ENCODE data around the gene PIK3R5. TPM values are rescaled to one million over a fixed set of nuclear protein-coding genes. Genes with fewer than 3 reads are reported as not detected.
"Not testable (repeated sequence)": the region's sequence is repeated elsewhere in the genome, so short reads cannot be mapped to it uniquely, and the experiment has no call there.

PIK3R5 gene
- total RNA-seq, 1 donor = 184 TPM

DNA sequence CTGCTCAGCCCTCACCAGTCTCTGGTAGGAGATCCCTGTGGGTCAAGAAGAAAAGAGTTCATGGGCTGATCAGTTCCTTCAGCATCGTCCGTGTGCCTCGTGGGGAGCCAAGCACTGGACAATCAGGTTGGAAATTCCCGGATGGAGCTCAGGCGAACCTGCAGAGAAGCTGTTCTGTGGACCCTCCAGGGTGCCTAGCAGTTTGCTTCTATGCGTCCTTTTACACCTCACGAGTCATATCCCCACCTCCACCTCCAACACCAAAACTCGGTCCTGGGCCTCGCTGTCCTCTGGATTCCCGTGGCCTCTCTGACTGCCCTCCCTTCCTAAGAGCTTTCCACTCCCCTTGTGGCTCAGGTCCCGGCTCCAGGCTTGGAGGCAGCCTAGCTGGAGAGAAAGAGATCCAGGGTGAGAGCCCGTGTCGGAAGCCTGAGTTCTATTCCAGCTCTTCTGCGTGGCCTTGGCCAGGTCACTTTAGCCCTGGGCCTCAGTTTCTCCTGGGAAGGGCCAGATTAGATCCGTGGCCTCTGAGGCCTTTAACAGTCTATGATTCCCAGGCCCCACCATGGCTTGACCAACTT is 71.8 kb downstream of the PIK3R5 start:
- Histone ChIP-seq H3K4me3 (ENCODE audit: low read length) (no peak overlapping the region), H3K27me3 (ENCODE audit: insufficient read depth, low read length) (no peaks in the 10 kb centered on the region), H3K9me3 (ENCODE audit: low read depth, low read length) (no peaks in the 10 kb centered on the region), H3K4me1 (ENCODE audit: insufficient read depth, low read length) (peaks cover 38% of the 10 kb centered on the region)

DNA sequence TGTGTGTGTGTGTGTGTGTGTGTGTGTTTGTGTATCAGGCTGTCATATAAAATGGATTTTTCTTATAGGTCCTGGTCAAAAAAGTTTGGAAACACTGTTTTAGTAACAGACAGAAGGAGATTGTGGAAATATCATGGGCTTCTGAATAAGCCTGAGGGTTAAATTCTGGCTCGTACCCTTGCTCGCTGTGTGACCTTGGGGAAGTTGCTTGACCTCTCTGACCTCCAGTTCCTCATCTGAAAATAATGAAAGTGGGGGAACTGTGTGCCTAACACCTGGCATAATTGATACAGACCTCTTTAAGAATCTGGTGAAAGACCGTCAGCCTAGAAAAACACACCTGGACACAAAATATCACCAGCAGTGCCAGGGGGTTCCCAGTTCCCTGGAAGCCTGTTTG is 72.4 kb downstream of the PIK3R5 start:
- no peaks in the 10 kb centered on the region for H3K9me3 ChIP-seq (ENCODE audit: low read depth, low read length)
- H3K4me3 ChIP-seq (ENCODE audit: low read length) = no peak overlapping the region
- H3K4me1 ChIP-seq (ENCODE audit: insufficient read depth, low read length) = peaks cover 31% of the 10 kb centered on the region
- H3K27me3 ChIP-seq (ENCODE audit: insufficient read depth, low read length) = no peaks in the 10 kb centered on the region

DNA sequence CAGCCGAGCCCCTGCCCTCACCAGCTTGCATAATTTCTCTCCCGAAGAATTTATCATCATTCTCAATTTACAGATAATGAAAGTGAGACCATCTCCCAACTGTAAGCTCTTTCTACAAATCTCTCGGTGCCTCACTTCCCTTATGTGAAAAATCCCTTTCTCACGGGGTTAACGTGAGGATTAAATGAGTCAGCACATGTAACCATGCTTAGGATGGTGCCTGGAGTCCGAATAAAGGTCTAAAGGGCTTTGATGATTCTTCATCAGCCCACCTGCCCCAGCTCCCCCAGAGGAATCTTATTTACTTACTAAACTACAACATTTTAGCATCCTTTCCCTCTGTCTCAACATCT is 73.2 kb downstream of the PIK3R5 start:
- no peaks in the 10 kb centered on the region for H3K9me3 ChIP-seq (ENCODE audit: low read depth, low read length)
- no peak overlapping the region for H3K4me3 ChIP-seq (ENCODE audit: low read length)
- peaks cover 24% of the 10 kb centered on the region for H3K4me1 ChIP-seq (ENCODE audit: insufficient read depth, low read length)
- H3K27me3 ChIP-seq (ENCODE audit: insufficient read depth, low read length) = no peaks in the 10 kb centered on the region

DNA sequence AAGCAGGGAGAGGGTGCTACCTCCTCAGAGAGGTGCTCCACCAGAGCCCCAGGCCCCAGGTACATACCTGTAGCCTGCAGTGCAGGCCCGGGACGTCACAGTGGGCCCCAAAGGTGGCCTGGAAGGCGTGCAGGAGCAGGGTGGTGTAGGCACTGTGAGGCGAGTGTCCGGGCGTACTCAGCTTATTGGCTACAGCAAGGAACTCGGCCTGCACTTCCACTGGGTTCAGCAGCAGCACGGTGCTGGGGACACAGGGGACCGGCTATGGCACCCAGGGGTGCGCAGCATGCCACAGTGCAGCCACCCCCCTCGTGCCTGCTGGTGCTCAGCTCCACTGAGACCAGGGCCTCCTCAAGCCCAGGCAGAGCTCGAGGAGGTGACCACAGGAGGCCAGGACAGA is 74.8 kb downstream of the PIK3R5 start:
- H3K4me1 ChIP-seq (ENCODE audit: insufficient read depth, low read length) = peaks cover 8% of the 10 kb centered on the region
- H3K9me3 ChIP-seq (ENCODE audit: low read depth, low read length) = no peaks in the 10 kb centered on the region
- no peak overlapping the region for H3K4me3 ChIP-seq (ENCODE audit: low read length)
- H3K27me3 ChIP-seq (ENCODE audit: insufficient read depth, low read length) = no peaks in the 10 kb centered on the region

DNA sequence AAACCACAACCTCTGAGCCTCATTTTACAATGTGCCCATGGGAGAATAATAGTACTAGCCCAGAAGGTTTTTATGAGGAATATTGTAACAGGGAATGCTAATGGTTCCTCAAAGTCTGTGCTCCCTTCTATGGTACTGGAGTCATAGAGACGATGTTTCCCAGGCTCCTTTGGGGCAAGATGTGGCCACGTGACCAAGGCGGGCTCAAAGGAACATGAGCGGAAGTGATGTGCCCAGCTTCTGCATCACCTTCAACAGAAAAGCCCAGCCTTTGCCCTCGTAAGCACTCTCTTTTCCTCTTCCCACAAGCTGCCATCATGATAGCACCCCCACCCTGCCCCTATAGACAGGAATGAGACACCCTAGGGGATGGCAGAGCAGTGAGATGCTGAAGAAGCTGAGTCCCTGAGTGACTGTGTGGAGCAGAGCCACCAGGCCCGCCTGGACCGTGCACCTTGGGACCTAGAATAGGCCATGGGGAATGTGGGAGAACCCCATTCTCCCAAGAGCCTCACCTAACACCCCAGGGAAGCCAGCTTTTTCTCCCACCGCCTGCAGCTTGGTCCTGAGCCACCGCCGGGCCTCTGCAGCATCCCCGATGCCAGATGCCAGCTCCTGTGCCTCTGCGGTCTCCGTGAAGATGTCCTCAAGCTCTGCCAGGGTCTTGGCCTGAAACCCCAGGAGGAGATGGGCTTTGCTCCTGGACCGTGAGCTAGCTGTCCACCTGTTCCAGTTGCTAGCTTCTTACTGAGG is 75.9 kb downstream of the PIK3R5 start:
- no peaks in the 10 kb centered on the region for H3K9me3 ChIP-seq (ENCODE audit: low read depth, low read length)
- H3K27me3 ChIP-seq (ENCODE audit: insufficient read depth, low read length) = no peaks in the 10 kb centered on the region
- H3K4me1 ChIP-seq (ENCODE audit: insufficient read depth, low read length) = no peaks in the 10 kb centered on the region
- no peak overlapping the region for H3K4me3 ChIP-seq (ENCODE audit: low read length)

DNA sequence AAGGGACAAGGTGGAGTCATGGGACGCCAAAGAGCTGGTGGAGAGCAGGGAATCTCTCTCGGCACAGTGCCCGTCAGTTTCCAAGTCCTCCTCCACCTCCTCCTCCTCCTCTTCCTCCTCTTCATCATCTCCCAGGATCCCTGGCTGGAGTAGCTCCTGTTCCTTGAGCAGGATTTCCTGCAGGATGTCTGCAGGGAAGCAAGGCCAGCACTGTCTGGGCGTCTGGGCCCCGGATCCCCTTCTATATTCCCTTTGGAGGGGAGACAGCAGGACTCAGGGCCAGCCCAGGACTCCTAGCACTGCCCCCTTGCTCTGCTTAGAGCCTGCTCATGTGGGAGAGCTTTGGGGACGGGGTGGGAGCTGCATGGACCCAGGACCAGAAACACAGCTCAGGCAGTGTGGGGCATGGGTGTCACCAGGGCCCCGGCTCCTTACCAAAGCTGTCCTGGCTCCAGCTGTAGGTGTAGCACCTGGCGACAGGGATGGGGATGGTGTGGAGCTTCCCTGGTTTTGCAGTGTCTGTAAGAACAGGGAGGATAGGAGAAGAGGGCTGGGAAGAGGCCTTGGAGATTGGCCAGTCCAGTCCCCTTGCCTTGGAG is 76.7 kb downstream of the PIK3R5 start:
- Histone ChIP-seq H3K4me3 (ENCODE audit: low read length) (no peak overlapping the region), H3K9me3 (ENCODE audit: low read depth, low read length) (no peaks in the 10 kb centered on the region), H3K4me1 (ENCODE audit: insufficient read depth, low read length) (no peaks in the 10 kb centered on the region), H3K27me3 (ENCODE audit: insufficient read depth, low read length) (no peaks in the 10 kb centered on the region)

DNA sequence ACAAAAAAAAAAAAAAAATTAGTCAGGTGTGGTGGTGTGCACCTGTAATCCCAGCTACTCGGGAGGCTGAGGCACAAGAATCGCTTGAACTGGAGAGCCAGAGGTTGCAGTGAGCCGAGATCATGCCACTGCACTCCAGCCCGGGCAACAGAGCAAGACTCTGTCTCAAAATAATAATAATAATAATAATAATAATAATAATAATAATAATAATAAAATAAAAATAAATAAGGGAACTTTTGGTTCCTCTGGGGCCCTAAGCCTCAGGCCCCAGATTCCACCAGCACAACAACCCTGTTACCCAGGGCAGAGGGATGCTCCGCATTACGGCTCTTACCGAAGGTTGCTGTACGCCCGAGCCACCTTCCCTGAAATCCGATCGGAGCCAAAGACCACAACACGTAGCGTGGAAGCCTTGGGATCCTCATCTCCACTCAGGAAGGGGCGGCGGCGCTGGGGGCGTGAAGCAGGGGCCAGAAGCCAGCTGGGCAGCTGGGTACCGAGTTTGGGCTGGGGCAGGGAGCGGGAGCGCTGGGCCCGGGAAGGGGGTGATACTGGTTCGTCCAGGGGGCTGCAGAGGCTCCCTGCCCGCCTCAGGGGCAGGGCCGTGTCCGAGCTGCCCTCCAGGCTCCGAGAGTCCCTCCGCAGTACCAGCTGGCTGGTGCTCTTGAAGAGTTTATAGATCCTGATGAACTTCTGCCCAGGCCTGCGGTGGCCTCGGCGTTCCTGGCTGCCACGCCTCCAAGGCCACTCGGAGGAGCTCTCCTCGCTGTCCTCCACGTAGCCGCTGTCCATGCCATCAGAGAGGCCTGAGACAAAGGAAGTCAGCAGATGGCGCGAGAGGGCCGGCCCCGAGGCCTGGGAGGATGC is 77.4 kb downstream of the PIK3R5 start:
- H3K27me3 ChIP-seq (ENCODE audit: insufficient read depth, low read length) = no peaks in the 10 kb centered on the region
- H3K9me3 ChIP-seq (ENCODE audit: low read depth, low read length) = no peaks in the 10 kb centered on the region
- no peak overlapping the region for H3K4me3 ChIP-seq (ENCODE audit: low read length)
- H3K4me1 ChIP-seq (ENCODE audit: insufficient read depth, low read length) = no peaks in the 10 kb centered on the region

DNA sequence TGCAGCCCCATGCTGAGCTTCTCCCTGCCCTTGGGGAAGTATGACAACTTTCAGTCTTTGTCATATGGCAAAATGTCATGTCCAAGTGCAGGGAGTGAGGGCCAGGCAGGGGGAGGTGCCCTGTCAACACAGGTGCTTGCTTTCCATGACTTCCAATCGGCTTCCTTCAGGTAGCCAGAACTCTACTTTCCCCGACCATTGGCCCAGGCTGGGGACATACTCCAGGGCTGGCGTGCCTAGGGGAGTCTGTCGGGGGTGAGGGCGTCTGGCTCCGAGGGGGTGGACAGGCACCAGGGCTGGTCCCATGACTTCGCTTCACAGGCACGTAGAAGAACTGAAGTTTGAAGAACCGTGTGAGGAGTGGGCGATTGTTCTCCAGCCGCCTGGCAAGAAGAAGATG is 78.2 kb downstream of the PIK3R5 start:
- no peaks in the 10 kb centered on the region for H3K9me3 ChIP-seq (ENCODE audit: low read depth, low read length)

DNA sequence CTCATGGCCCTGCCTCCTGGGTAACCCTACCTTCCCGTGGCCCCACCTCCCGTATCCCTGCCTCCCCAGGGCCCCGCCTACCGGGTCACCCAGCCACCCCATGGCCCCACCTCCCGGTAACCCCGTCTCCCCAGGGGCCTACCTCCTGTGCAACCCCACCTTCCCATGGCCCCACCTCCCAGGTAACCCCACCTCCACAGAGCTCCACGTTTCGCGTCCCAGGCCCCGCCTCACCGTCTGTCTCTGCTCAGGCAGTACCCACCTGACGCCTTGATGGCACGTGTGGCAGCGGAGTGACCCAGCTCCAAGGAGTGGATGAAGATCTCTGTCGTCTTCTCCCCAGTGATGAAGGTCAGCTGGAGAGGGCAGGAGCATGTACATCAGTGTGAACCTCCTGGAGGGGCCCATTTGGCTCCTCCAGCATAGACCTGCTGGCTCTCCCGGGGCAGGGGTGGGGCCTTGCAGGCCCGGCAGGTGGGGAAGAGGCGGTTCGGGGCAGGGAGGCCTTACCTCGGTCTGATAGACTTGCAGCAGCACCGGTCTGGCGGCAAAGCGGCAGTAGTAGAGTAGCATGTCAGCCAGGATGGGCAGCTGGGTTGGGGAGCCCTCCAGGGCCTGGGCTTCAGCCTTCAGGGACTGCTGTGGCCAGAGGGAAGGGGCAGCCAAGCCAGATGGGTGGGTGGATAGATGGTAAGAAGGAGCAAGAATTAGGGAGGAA is 79.4 kb downstream of the PIK3R5 start:
- Histone ChIP-seq H3K4me3 (ENCODE audit: low read length) (no peak overlapping the region), H3K4me1 (ENCODE audit: insufficient read depth, low read length) (no peaks in the 10 kb centered on the region), H3K27me3 (ENCODE audit: insufficient read depth, low read length) (no peaks in the 10 kb centered on the region), H3K9me3 (ENCODE audit: low read depth, low read length) (no peaks in the 10 kb centered on the region)

More for the DNA sequence above, 78.2 kb downstream of the PIK3R5 start:
- Histone ChIP-seq H3K27me3 (ENCODE audit: insufficient read depth, low read length) (no peaks in the 10 kb centered on the region), H3K4me3 (ENCODE audit: low read length) (no peak overlapping the region), H3K4me1 (ENCODE audit: insufficient read depth, low read length) (no peaks in the 10 kb centered on the region)

DNA sequence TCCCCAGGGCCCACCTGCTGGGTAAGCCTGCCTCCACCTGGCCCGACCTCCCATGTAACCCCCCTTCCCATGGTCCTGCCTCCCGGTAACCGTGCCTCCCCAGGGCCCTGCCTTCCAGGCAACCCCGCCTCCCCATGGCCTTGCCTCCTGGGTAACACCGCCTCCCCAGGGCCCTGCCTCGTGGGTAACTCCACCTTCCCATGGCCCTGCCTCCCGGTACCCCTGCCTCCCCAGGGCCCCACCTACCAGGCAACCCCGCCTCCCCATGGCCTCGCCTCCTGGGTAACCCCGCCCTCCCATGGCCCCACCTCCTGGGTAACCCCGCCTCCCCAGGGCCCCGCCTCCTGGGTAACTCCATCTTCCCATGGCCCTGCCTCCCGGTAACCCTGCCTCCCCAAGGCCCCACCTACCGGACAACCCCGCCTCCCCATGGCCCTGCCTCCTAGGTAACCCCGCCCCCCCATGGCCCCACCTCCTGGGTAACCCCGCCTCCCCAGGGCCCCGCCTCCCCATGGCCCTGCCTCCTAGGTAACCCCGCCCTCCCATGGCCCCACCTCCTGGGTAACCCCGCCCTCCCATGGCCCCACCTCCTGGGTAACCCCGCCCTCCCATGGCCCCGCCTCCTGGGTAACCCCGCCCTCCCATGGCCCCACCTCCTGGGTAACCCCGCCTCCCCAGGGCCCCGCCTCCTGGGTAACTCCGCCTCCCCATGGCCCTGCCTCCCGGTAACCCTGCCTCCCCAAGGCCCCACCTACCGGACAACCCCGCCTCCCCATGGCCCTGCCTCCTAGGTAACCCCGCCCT is 80.1 kb downstream of the PIK3R5 start:
- H3K4me3 ChIP-seq (ENCODE audit: low read length); H3K27me3 ChIP-seq (ENCODE audit: insufficient read depth, low read length); H3K9me3 ChIP-seq (ENCODE audit: low read depth, low read length); H3K4me1 ChIP-seq (ENCODE audit: insufficient read depth, low read length): not testable (repeated sequence)

DNA sequence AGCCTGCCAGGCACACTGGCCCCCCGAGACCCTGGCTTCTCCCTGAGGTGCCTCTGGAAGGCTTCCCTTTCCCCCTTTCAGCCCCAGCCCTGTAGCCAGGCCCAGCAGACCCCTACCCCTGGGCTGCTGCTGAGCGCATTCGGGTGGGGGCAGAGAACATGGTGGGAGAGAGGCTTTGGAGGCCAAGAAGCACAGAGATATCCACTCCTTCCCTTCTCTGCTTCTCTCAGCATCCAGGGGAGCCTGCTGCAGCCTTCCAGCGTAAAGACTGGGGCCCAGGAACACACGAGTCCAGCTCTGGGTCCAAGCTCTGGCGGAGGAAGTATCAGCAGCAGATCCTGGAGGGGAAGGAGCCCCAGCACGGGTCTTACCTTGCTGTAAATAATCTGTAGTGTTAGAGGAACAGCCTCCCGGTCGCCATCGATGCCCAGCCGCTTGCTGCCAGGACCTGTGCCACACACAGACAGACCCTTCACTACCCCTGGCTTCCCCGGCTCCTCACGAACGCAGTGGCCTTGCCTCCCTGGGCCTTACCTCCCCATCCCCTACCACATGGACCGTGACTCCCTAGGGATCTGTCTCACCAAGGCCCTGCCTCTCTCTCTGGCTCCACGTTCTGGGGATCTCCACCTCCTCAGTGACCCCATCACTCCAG is 81.0 kb downstream of the PIK3R5 start:
- Histone ChIP-seq H3K9me3 (ENCODE audit: low read depth, low read length) (no peaks in the 10 kb centered on the region), H3K27me3 (ENCODE audit: insufficient read depth, low read length) (no peaks in the 10 kb centered on the region), H3K4me1 (ENCODE audit: insufficient read depth, low read length) (no peaks in the 10 kb centered on the region), H3K4me3 (ENCODE audit: low read length) (no peak overlapping the region)

DNA sequence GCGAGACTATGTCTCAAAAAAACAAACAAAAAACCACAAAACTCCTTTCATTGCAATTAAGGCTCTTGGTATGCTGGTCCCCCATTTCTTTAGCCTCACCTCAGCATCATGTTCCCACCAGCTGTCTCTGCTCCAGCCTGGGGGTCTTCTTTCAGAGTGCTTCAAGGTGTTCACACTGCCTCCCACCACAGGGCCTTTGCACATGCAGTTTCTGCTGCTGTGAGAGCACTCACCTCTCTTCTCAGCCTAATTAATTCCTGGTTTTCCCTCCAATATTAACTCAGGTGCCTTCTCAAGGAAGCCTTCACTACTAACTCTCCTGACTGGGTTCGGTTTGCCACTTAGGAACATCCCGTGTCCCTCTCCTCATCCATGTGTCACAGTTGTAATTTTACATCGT is 82.2 kb downstream of the PIK3R5 start:
- Histone ChIP-seq H3K4me1 (ENCODE audit: insufficient read depth, low read length) (no peaks in the 10 kb centered on the region), H3K9me3 (ENCODE audit: low read depth, low read length) (no peaks in the 10 kb centered on the region), H3K27me3 (ENCODE audit: insufficient read depth, low read length) (no peaks in the 10 kb centered on the region), H3K4me3 (ENCODE audit: low read length) (no peak overlapping the region)

DNA sequence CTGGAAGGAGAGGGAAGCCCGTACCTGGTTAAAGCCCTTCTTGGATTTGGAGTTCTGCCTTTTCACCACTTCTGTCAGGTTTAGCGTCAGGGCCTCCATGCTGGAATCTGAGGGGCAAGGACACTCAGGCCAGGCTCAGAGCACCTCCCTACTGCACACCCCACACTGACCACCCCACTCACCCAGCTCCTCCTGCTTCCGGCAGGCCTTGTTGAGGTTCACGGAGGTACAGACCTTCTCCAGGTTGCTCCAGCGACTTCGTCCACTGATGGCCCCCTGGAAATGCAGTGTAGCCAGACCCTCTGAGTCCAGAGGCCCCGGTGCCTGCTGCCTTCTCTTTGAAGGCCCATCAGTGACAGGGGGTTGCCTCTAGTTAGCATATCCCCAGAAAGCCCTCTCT is 83.9 kb downstream of the PIK3R5 start:
- Histone ChIP-seq H3K4me1 (ENCODE audit: insufficient read depth, low read length) (no peaks in the 10 kb centered on the region), H3K27me3 (ENCODE audit: insufficient read depth, low read length) (no peaks in the 10 kb centered on the region), H3K4me3 (ENCODE audit: low read length) (no peak overlapping the region), H3K9me3 (ENCODE audit: low read depth, low read length) (no peaks in the 10 kb centered on the region)

DNA sequence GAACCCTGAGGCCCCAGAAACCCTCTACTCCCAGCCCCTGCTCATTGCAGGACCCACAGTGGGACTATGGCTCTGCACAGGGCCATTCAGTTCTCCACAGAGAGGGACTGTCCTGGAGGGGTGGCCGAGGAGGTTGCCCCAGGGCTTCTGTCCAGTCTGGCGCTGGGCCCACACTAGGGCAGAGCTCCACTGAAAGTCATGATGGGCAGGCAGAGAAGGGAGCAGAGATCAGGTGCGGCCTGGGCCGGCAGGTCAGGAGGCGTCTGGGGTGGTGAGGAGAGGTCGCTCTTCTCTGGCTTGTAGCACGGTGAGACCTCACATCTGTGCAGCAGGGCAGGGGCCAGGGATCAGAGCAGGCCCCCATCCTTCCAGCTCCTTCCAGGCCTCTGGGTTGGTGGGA is 85.0 kb downstream of the PIK3R5 start:
- Histone ChIP-seq H3K27me3 (ENCODE audit: insufficient read depth, low read length) (no peaks in the 10 kb centered on the region), H3K4me1 (ENCODE audit: insufficient read depth, low read length) (no peaks in the 10 kb centered on the region), H3K4me3 (ENCODE audit: low read length) (no peak overlapping the region), H3K9me3 (ENCODE audit: low read depth, low read length) (no peaks in the 10 kb centered on the region)

All from mononuclear cell (primary cell).